HepG2 (cell line): ENCODE measurements around the gene ABHD1. TPM values are rescaled to one million over a fixed set of nuclear protein-coding genes. Genes with fewer than 3 reads are reported as not detected.

Experiments used
- EHMT2 ChIP-seq: fragments of 200-600 bp; sonication (generic); IDR thresholded peaks from 2 replicates; pipeline ENCODE4 v1.7.0; 2017; ENCODE audit warnings: antibody characterized with exemption, low read depth, low read length, borderline replicate concordance
- FIP1L1 ChIP-seq: fragments of 200-400 bp; formaldehyde crosslinking; IDR thresholded peaks from 2 replicates; pipeline ENCODE4 v1.6.1; 2018; ENCODE audit warnings: low read depth, mild to moderate bottlenecking, low read length, moderate library complexity, borderline replicate concordance; ENCODE audit not compliant: insufficient read depth
- KLF12 ChIP-seq: sonication (generic); formaldehyde crosslinking; IDR thresholded peaks from 2 replicates; pipeline ENCODE4 v1.4.0; 2020; ENCODE audit warnings: missing genetic modification reagents, borderline replicate concordance
- MLLT10 ChIP-seq: sonication (generic); formaldehyde crosslinking; IDR thresholded peaks from 2 replicates; pipeline ENCODE4 v1.4.0; 2020; ENCODE audit warnings: missing genetic modification reagents
- SKI ChIP-seq: fragments of 450-650 bp; IDR thresholded peaks from one replicate; pipeline ENCODE4 v1.6.1; 2018; ENCODE audit warnings: mild to moderate bottlenecking; ENCODE audit not compliant: partially characterized antibody
- ZNF121 ChIP-seq: sonication (generic); formaldehyde crosslinking; IDR thresholded peaks from 2 replicates; pipeline ENCODE4 v1.5.0; 2020; ENCODE audit warnings: mild to moderate bottlenecking, missing genetic modification reagents
- ZNF276 ChIP-seq: sonication (generic); formaldehyde crosslinking; IDR thresholded peaks from 2 replicates; pipeline ENCODE4 v1.4.0; 2020; ENCODE audit warnings: mild to moderate bottlenecking, low read depth, missing genetic modification reagents
- ZNF281 ChIP-seq: sonication (generic); formaldehyde crosslinking; IDR thresholded peaks from 2 replicates; pipeline ENCODE4 v1.4.0; 2020; ENCODE audit warnings: missing genetic modification reagents, borderline replicate concordance
- ZNF615 ChIP-seq: sonication (generic); formaldehyde crosslinking; IDR thresholded peaks from 2 replicates; pipeline ENCODE4 v1.5.0; 2020; ENCODE audit warnings: mild to moderate bottlenecking, missing genetic modification reagents, borderline replicate concordance
- ZNF724P ChIP-seq: sonication (generic); formaldehyde crosslinking; IDR thresholded peaks from 2 replicates; pipeline ENCODE4 v1.8.0; 2022; ENCODE audit warnings: missing genetic modification reagents, borderline replicate concordance
- ZSCAN5A ChIP-seq: sonication (generic); formaldehyde crosslinking; IDR thresholded peaks from 2 replicates; pipeline ENCODE4 v1.8.0; 2022; ENCODE audit warnings: mild to moderate bottlenecking, missing genetic modification reagents, borderline replicate concordance
- polyA plus RNA-seq, 8 experiments: library from polyadenylated mRNA; depleted of rRNA in 3 of 8; stranded (reverse) in 7 of 8; unstranded in 1 of 8; fragments of >200 nt; fragmentation: Illumina TruSeq in 4 of 8; extraction: Trizol in 4 of 8; gene quantifications; 2 replicates each; pipeline versions ENCODE4 v1.2.1 to v1.2.3, GENCODE V29; 2011 to 2016; ENCODE audit warnings: low read depth in 4 of 8, missing spikeins in 1 of 8, mixed read lengths in 1 of 8; ENCODE audit not compliant: insufficient read depth in 1 of 8
- total RNA-seq, 5 experiments: library from RNA; depleted of rRNA; stranded (reverse); fragments of >200 nt; fragmentation: Illumina TruSeq; extraction: Trizol; gene quantifications; 2 replicates each; pipeline ENCODE4 v1.2.3, GENCODE V29; 2016; ENCODE audit warnings: low read depth in 1 of 5
- TF ChIP-seq, protein P1 (sequence below): sonication (generic); formaldehyde crosslinking; IDR thresholded peaks from 2 replicates; pipeline ENCODE4 v1.5.0; 2020; ENCODE audit warnings: missing genetic modification reagents, mild to moderate bottlenecking, borderline replicate concordance
- TF ChIP-seq, protein P2 (sequence below): sonication (generic); formaldehyde crosslinking; IDR thresholded peaks from 2 replicates; pipeline ENCODE4 v1.5.0; 2020; ENCODE audit warnings: mild to moderate bottlenecking, missing genetic modification reagents, borderline replicate concordance

ABHD1 gene
- total and polyA plus RNA-seq, 2 of the 13 experiments (the other 11 are each of a cell fraction or from before 2014, with no cell fraction given): 0.04 to 0.81 TPM

- TF ChIP-seq ZNF276 (CRISPR knock-in tag): no peak
- TF ChIP-seq ZNF121: no peak
- no peak for TF ChIP-seq MLLT10 (CRISPR knock-in tag)
- TF ChIP-seq FIP1L1: no peak
- TF ChIP-seq ZSCAN5A: no peak
- 0 out of 2 replicates have a peak, but pooled peaks have one; percentile 23 for TF ChIP-seq ZNF724P (CRISPR knock-in tag)
- TF ChIP-seq ZNF615 (CRISPR knock-in tag): no peak
- TF ChIP-seq EHMT2: no peak
- TF ChIP-seq ZNF281: no peak; the same call in 1 of the 2 replicates
- TF ChIP-seq, protein P1, sequence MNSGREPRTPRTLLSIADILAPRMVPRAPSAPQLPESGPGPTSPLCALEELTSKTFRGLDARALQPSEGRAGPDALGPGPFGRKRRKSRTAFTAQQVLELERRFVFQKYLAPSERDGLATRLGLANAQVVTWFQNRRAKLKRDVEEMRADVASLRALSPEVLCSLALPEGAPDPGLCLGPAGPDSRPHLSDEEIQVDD: no peak
- TF ChIP-seq, protein P2, sequence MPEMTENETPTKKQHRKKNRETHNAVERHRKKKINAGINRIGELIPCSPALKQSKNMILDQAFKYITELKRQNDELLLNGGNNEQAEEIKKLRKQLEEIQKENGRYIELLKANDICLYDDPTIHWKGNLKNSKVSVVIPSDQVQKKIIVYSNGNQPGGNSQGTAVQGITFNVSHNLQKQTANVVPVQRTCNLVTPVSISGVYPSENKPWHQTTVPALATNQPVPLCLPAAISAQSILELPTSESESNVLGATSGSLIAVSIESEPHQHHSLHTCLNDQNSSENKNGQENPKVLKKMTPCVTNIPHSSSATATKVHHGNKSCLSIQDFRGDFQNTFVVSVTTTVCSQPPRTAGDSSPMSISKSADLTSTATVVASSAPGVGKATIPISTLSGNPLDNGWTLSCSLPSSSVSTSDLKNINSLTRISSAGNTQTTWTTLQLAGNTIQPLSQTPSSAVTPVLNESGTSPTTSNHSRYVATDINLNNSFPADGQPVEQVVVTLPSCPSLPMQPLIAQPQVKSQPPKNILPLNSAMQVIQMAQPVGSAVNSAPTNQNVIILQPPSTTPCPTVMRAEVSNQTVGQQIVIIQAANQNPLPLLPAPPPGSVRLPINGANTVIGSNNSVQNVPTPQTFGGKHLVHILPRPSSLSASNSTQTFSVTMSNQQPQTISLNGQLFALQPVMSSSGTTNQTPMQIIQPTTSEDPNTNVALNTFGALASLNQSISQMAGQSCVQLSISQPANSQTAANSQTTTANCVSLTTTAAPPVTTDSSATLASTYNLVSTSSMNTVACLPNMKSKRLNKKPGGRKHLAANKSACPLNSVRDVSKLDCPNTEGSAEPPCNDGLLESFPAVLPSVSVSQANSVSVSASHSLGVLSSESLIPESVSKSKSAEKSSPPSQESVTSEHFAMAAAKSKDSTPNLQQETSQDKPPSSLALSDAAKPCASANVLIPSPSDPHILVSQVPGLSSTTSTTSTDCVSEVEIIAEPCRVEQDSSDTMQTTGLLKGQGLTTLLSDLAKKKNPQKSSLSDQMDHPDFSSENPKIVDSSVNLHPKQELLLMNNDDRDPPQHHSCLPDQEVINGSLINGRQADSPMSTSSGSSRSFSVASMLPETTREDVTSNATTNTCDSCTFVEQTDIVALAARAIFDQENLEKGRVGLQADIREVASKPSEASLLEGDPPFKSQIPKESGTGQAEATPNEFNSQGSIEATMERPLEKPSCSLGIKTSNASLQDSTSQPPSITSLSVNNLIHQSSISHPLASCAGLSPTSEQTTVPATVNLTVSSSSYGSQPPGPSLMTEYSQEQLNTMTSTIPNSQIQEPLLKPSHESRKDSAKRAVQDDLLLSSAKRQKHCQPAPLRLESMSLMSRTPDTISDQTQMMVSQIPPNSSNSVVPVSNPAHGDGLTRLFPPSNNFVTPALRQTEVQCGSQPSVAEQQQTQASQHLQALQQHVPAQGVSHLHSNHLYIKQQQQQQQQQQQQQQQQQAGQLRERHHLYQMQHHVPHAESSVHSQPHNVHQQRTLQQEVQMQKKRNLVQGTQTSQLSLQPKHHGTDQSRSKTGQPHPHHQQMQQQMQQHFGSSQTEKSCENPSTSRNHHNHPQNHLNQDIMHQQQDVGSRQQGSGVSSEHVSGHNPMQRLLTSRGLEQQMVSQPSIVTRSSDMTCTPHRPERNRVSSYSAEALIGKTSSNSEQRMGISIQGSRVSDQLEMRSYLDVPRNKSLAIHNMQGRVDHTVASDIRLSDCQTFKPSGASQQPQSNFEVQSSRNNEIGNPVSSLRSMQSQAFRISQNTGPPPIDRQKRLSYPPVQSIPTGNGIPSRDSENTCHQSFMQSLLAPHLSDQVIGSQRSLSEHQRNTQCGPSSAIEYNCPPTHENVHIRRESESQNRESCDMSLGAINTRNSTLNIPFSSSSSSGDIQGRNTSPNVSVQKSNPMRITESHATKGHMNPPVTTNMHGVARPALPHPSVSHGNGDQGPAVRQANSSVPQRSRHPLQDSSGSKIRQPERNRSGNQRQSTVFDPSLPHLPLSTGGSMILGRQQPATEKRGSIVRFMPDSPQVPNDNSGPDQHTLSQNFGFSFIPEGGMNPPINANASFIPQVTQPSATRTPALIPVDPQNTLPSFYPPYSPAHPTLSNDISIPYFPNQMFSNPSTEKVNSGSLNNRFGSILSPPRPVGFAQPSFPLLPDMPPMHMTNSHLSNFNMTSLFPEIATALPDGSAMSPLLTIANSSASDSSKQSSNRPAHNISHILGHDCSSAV: no peak
- TF ChIP-seq SKI: peak; percentile 84
- TF ChIP-seq KLF12 (CRISPR knock-in tag): peak; percentile 98
These were observed 37.4 kb upstream of the ABHD1 start (continued) for GRCh38 chr2:27086090-27086723.
